GM21528 (cell line): ENCODE results near the gene ALDOB.

Source experiments
- ATAC-seq: cut with Tn5 transposase; IDR thresholded peaks from one replicate; pipeline ENCODE4 v1.9.1; 2021; ENCODE audit warnings: mild to moderate bottlenecking, moderate library complexity; ENCODE audit not compliant: unreplicated experiment, low FRiP score

ALDOB gene

DNA sequence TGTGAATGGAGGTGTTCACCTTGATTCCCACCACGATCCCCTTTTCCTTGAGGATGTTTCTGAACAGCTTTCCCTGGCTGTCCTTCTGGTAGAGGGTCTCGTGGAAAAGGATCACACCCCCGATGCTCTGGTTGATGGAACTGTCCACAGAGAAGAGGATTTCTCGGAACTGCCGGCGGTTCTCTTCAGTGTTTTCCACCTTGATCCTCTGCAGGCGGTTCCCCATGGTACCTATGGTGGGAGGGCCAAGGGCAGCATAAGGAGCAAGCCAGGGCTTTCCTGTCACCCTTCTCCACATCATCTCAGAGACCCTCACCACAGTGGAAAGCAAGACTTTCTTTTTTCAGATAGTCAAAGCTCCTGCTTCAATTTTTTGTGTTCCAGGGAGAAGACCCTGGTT lies 5.8 kb downstream of the ALDOB start:
- no peak for ATAC-seq

DNA sequence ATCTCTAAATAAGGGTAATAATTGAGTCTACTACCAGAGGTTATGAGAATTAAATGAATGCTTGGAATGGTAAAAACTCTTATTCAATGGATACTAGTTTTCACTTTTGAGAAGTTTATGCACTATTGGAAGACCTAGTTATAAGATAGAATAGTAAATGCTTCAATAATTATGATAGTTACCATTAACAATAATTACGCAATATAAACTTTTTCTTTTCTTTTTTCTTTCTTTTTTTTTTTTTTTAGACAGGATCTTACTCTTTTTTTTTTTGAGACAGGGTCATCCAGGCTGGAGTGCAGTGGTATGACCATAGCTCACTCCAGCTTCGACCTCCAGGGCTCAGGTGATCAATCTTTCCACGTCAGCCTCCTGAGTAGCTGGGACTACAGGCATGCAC lies 6.7 kb downstream of the ALDOB start:
- ATAC-seq = no peak

DNA sequence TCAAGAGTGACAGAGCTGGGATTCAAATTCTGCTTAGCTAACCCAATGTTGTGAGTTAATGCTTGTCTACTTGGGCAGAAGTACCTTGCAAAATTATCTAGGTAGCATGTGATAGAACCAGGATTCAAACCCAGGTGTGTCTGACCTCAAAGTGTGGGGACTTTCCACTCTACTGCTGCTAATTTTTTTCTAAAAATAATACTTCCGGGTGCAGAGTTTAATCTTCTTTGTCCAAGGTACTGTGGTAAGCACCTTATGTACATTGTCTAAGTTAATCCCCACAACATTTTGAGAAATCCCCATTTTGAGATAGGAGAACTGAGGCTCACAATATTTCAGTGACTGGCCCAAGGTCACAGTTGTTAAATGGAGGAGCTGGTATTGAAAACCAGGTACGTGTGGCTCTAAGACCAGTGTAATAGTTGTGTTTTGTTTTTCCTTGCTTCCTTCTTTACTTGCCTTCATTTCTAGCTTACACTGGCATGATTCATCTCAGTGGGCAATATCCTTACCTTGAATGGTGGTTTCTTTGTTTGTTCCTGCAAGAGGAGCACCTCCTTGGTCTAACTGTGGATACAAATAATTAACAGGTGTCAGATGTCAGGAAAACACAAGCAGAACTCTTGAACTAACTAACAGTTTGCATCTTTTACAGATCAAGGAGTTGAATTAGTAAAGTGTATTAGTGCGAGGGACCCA lies 7.5 kb downstream of the ALDOB start:
- ATAC-seq = no peak

DNA sequence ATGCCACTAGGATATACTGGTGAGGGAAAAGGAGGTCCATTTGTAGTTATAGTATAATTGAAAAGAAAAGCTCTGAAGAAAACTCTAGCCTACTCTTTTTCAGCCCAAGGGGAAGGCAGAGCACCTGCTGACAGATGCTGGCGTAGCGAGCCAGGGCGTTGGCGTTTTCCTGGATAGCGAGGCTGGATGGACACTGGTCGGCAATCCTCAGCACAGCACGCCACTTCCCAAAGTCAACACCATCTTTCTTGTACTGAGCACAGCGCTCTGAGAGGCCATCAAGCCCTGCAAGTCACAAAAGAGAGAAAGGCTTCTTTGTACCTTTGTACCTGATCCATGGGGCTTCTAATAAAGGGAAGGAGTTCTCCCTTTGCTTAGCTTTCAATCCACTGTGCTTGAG lies 8.2 kb downstream of the ALDOB start:
- ATAC-seq = no peak

DNA sequence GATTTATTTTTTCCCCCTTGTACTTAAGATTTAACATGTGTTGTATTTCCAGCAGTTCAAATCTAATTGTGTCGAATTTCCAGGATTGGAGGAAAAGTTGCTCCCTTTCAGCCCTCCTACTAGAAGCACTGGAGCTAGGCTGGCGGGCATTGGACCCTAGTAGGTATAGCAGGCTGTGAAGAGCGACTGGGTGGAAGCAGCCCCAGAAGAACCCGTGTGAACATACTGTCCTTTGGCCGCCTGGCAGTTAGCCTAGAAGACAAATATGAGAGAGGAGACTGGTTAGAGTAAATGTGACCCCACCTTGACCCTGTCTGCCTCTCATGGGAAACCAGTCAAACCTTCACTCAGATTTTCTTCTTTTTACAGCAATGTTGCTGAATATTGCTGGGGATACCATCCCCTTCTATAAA lies 13.9 kb downstream of the ALDOB start:
- ATAC-seq = no peak

DNA sequence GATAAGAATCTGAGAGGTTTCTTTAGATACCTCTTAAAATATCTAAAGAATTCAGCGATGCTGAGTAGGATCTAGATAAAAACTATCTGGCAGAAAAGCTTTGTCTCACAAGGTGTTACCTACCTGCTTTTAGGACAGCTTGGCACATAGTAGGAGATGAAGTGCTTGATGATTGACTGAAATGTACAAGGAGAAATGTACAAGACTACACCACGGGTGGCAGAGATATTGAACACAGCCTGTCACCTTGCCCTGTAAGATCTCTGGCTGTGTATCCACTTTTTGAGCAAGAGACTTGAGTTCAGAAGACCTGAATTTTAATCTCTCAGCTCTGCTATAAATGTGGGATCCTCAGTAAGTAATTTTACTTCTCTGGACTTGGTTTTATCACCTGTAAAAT lies 15.7 kb downstream of the ALDOB start:
- no peak for ATAC-seq

DNA sequence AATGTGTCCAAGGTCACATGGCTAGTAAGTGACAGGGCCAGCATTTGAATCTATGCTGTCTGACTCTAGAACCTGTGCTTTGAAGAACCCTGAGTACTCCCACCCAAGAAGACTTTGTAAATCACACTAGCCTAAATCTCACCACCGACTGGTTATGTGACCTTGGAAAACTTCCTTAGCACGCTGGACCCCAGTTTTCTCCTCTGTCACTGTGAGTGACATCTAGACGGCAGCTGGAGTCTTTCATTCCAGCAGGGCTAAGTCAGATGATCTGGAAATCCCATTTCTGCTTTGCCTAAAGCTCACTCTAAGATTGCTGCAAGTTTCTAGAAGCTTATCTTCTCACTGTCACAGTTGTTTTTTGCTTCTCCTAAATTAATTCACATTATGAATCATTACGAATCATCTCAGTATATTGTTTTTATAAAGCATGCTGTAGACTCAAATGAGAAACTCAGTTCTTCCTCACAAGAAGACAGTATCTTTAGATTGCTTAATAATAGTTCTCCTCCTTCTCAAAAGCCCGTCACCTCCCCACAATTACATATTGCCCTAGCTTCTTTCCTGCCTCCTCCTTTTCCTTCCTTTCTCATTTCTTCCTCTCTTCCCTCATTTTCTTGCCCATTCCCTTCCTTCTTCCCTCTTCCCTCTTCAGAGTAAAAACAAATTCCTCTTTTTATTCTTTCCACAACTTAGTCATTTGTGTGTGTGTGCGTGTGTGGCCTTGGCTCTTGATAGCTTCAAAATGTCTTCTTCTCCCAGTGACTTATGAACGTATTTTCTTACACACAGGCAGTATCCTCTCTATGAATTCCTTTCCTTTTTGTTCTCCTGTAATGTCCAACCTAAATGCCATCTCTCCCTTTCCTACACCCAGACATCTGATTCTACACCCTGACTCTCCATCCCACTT lies 16.8 kb downstream of the ALDOB start:
- ATAC-seq = no peak

DNA sequence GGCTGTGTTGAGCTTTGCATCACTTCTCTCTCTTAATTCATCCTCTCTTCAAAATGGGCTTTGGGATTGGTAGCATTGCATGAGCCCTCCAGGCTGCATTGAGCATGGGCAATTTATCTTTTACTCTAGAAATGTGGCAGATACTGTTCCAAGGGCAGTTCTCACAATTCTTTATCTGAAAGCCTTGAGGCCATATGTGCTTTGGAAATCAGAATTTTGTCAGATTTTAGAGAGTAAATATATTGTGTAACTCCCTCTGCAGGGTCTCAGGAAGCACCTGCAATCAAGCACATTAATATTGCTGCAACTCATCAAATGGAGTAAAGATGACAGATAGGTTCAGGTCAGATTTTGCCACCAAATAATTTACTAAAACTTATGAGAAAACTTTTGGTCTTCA lies 17.6 kb downstream of the ALDOB start:
- no peak for ATAC-seq

DNA sequence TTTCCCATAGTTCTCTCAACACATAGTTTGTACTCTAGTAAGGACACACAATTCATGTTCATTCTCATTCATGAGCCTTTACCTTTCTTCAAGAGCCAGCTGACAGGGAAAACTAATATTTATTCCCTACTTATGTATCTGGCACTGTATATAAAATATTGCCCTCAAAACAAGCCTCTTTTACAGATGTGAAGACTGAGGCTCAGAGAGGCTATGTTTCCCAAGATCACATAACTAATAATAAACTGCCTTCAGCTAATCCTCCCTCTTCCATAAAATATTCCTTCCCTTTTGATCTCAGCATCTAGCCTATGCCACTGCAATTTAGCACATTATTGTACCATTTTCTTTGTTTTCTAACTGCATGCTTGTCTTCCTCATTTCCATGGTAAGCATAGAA lies 18.2 kb downstream of the ALDOB start:
- no peak for ATAC-seq

DNA sequence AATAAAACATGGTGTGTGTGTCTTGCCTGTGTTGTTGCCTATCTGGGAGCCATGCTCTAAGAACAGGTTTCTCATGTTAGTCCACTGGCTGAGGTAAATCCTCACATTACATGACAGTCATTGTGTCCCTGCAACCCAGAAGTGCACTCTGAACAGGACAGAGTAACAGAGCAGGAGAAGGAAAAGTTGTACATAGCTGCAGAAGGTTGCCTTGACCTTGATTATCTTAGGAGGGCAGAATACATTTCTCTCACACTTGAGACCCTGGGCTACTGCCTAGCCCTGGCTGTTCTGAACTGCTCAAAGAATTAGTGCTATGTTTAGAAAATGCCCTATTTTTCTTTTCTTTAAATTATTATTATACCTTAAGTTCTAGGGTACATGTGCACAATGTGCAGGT lies 20.0 kb downstream of the ALDOB start:
- ATAC-seq = no peak

DNA sequence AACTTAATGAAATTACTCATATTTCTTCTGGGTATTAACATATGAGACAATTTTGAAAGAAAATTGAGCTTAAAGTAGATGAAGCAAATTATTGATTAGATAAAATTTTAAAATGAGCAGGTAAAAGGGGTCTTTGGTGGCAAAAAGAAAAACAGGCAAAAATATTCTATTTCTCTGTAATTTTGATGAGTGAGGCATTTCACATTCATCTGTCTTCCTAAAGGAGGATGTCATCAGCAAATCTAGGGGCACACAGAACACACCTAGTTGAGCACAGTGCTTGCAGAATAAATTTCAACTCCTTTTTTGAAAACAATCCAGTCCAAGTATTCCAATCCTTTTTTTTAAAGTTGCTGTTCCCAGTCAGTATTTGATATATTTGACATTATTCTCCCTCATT lies 20.7 kb downstream of the ALDOB start:
- ATAC-seq = no peak

DNA sequence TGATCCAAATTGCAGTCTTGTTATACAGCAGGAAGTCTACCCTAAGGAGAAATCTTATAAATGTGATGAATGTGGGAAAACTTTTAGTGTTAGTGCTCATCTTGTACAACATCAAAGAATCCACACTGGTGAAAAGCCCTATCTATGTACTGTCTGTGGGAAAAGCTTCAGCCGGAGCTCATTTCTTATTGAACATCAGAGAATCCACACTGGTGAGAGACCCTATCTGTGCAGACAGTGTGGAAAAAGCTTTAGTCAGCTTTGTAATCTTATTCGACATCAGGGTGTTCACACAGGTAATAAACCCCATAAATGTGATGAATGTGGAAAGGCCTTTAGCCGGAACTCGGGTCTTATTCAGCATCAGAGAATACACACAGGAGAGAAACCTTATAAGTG lies 26.5 kb downstream of the ALDOB start:
- ATAC-seq = no peak

DNA sequence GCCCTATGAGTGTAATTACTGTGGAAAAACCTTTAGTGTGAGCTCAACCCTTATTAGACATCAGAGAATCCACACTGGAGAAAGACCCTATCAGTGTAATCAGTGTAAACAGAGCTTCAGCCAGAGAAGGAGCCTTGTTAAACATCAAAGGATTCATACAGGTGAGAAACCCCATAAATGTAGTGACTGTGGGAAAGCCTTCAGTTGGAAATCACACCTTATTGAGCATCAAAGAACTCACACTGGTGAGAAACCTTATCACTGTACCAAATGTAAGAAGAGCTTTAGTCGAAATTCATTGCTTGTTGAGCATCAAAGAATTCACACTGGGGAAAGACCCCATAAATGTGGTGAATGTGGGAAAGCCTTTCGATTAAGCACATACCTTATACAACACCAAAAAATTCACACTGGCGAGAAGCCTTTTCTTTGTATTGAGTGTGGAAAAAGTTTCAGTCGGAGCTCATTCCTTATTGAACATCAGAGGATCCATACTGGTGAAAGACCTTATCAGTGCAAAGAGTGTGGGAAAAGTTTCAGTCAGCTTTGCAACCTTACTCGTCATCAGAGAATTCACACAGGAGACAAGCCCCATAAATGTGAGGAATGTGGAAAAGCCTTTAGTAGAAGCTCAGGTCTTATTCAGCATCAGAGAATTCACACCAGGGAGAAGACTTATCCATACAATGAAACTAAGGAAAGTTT lies 27.0 kb downstream of the ALDOB start:
- ATAC-seq = no peak

DNA sequence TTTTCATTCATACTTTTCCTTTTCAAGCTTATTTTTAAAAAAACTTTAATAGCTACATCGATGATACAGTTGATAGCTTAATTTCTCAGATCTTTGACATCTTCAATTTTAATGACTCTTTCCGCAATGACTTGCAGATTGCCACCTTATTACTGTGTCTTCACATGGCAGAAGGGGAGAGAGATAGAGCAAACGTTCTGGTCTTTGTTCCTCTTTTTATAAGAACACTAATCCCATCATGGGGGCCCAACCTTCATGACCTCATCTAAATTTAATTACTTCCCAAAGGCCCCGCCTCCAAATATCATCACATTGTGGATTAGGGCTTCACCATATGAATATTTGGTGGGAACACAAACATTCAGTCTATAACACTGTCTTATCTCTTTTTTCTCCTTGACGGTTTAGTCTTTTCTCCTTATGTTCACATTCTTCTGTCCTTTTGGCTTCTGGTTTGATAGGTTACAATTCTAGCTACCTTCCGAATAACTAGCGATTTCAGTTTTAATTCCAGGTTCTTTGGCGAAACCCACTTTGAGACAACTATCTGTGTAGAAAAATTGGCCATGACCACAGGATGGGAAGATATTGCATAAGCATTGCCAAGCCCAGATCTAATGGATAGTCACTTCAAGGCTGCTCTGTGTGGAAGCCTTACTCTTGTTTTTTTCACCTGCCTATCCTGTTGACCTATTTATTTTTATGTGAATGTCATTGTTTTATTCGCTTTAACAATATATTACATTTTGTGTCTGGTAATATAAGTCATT lies 31.9 kb downstream of the ALDOB start:
- ATAC-seq = no peak

DNA sequence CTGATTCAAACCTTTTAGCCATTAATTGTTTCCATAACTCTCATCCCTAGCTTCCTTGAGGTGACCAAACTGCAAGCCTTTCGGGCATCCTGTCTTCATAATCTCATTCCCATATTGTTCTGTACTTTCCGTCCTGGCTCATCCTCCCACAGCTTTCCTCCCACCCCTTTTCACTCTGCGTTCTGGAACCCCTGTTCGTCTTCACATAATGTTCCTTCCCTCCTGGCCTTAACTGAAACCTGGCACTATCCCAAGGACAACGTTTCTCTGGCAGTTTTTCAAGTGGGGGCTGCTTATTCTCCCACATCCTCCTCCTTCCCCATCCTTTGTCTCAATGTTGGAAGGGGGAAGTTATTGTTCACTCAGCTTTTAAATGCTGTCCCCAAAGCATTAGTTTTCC lies 35.5 kb downstream of the ALDOB start:
- ATAC-seq = no peak

DNA sequence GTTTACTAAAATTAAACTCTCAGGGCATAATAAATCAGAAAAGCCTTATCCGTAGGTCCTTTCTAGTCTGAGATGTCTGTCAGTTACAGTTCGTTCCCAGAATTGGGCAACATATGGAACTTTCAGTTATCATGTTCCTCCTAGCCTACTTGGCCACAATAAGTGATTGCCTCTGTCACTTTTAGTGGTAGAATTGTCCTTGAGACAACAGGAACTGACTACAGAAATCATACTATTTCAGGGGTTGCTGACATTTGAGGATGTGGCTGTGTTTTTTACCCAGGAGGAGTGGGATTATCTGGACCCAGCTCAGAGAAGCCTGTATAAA lies 36.0 kb downstream of the ALDOB start:
- no peak for ATAC-seq

DNA sequence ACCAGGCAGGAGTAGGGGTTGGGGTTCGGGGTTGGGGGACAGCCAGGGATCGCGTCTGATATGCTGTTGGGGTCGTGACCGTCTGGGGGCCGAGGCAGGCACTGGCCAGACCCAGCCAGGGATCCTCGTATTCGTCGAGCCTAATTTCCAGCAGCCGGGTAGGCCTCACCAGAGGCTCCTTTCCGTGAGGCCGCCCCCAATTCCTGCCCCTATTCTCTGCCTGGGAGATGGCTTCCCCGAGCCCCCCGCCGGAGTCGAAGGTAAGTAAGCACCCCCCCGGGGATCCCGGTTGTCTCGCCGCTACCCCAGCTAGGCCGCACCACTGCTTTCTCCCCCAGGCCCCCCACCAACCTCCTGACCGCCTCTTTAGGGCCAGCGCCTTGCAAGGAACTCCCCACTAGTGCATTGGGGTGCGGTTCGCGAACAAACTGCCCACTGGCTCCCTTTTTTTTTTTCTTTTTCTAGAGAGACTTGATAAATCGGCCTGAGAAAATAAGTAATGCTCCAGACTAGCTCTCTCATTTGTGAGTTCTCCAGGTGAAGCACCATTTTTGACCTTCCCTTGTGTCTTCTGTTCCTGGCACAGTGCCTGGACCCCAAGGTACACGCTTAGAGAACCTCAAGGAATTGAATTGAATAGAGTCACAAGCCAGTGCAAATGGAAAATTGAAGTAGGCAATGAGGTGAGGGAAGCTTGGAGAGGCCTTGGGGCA lies 36.5 kb downstream of the ALDOB start:
- ATAC-seq = peak; percentile 18

DNA sequence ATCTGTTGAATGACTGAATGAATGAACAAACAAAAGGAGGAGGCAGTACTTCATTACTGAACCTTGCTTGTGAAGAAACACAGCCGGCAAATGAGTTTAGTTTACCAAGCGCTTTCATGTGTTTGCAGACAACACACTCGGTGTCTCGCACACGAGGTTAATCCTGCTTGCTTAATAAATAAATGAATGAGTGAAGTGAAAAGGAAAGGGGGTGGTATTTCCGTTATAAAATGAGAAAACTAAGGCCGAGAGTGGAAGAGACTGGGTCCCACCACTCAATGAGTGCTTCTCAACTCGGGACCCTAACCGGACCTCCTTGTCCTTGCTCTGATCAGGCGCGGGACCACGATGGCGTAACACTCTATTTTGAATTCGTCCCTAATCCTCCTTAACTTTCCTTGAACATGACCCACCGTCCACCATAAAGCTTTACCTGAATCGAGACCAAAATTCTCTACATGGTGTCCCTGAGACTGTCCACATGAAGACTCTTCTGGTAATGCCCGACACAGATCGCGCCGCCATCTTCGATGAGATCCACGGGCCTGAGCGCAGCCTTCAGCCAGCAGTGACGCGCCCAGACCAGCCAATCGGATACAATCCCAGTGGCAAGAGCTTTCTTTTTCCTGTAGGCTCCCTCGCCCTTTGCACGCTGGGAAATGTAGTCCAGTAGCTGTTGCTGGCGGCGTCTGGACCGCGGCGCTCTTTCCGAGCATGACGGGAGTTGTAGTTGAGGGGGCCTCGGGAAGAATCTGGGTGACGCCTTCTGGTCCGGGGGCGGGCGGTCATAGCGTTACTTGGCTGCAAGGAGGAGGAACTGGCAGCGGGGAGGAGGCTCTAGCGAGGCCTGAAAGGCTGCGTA lies 37.3 kb downstream of the ALDOB start, which contains the start of the genes MRPL50 and ZNF189:
Gene MRPL50 (minus strand): TSS at position 551 of the 862 bp plus-strand sequence. CDS start 26 bp downstream, at position 525.
Gene ZNF189 (plus strand): TSS at position 784 of the 862 bp plus-strand sequence. CDS start 306 bp downstream, outside the sequence.
- ATAC-seq = peak; percentile 100

DNA sequence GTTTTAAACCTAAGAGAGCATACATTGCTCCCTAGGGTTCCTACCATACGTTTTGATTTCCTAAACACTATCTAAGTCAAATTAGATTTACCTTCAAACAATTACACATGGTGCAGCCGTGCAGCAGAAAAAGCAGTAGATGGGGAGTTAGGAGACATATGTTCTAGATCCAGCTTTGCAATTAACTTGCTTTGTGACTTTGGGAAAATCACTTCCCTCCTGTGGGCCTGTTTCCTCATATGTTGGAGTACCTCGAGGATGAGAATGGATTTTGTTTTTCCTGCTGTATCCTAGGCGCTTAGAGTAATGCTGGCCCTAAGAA lies 37.9 kb downstream of the ALDOB start:
- ATAC-seq = no peak
